Liver (tissue), 3 donors: ENCODE data around the gene TPGS1.

Source experiments
- HNF4A ChIP-seq, 2 donors: conservative IDR thresholded peaks; 2 replicates each; pipeline ENCODE4 v1.6.1; 2016; ENCODE audit warnings: antibody characterized with exemption in 2 of 2, mild to moderate bottlenecking in 2 of 2
- JUND ChIP-seq, 2 donors: IDR thresholded peaks; 2 replicates each; pipeline ENCODE4 v1.6.1; 2016; ENCODE audit warnings: antibody characterized with exemption in 2 of 2
- TF ChIP-seq, protein P1 (sequence below): IDR thresholded peaks from 2 replicates; pipeline ENCODE4 v1.6.1; 2016; ENCODE audit warnings: antibody characterized with exemption
- TF ChIP-seq, protein P2 (sequence below): IDR thresholded peaks from 2 replicates; pipeline ENCODE4 v1.6.1; 2016; ENCODE audit warnings: antibody characterized with exemption
- TF ChIP-seq, protein P3 (sequence below): fragments of 150-350 bp; IDR thresholded peaks from 2 replicates; pipeline ENCODE4 v1.5.1; 2017; ENCODE audit warnings: improper control_type of control experiment, low read depth, low read length; ENCODE audit not compliant: missing input control
- TF ChIP-seq, protein P4 (sequence below): IDR thresholded peaks from 2 replicates; pipeline ENCODE4 v1.6.1; 2016; ENCODE audit warnings: antibody characterized with exemption, mild to moderate bottlenecking
- donor health status: healthy.
- donor health status: healthy.

DNA sequence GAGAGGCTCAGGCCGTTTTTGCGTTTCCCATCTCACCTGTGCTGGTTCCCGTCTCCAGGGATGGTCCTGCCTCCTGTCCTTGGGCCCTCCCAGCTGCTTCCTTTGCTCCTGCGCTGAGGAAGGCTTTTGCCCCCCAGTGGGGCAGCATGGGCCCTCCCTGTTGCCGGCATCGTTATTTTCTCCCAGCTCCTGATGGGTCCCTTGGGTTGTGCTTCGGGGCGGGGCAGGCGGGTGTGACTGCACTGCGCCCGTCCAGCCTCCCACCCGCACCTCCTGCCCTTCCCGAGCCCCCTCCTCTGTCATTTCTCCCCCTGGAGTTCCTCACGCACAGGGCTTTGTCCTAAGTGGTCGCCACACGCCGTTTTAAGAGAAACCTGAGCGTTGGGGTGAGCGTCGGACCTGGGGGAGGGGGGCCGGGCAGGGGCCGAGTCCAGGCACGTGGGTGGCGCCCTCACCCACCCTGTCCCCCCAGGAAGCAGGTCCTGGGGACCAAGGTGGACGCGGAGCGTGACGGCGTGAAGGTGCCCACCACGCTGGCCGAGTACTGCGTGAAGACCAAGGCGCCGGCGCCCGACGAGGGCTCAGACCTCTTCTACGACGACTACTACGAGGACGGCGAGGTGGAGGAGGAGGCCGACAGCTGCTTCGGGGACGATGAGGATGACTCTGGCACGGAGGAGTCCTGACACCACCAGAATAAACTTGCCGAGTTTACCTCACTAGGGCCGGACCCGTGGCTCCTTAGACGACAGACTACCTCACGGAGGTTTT, 33.8 kb downstream of the TPGS1 start:
- TF ChIP-seq, protein P1, sequence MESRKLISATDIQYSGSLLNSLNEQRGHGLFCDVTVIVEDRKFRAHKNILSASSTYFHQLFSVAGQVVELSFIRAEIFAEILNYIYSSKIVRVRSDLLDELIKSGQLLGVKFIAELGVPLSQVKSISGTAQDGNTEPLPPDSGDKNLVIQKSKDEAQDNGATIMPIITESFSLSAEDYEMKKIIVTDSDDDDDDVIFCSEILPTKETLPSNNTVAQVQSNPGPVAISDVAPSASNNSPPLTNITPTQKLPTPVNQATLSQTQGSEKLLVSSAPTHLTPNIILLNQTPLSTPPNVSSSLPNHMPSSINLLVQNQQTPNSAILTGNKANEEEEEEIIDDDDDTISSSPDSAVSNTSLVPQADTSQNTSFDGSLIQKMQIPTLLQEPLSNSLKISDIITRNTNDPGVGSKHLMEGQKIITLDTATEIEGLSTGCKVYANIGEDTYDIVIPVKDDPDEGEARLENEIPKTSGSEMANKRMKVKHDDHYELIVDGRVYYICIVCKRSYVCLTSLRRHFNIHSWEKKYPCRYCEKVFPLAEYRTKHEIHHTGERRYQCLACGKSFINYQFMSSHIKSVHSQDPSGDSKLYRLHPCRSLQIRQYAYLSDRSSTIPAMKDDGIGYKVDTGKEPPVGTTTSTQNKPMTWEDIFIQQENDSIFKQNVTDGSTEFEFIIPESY = no peak
- TF ChIP-seq, protein P2, sequence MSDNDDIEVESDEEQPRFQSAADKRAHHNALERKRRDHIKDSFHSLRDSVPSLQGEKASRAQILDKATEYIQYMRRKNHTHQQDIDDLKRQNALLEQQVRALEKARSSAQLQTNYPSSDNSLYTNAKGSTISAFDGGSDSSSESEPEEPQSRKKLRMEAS = no peak
- no peak for TF ChIP-seq JUND (IDR thresholded peaks at IDR 0.05)
- TF ChIP-seq, protein P3, sequence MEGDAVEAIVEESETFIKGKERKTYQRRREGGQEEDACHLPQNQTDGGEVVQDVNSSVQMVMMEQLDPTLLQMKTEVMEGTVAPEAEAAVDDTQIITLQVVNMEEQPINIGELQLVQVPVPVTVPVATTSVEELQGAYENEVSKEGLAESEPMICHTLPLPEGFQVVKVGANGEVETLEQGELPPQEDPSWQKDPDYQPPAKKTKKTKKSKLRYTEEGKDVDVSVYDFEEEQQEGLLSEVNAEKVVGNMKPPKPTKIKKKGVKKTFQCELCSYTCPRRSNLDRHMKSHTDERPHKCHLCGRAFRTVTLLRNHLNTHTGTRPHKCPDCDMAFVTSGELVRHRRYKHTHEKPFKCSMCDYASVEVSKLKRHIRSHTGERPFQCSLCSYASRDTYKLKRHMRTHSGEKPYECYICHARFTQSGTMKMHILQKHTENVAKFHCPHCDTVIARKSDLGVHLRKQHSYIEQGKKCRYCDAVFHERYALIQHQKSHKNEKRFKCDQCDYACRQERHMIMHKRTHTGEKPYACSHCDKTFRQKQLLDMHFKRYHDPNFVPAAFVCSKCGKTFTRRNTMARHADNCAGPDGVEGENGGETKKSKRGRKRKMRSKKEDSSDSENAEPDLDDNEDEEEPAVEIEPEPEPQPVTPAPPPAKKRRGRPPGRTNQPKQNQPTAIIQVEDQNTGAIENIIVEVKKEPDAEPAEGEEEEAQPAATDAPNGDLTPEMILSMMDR = no peak
- TF ChIP-seq, protein P4, sequence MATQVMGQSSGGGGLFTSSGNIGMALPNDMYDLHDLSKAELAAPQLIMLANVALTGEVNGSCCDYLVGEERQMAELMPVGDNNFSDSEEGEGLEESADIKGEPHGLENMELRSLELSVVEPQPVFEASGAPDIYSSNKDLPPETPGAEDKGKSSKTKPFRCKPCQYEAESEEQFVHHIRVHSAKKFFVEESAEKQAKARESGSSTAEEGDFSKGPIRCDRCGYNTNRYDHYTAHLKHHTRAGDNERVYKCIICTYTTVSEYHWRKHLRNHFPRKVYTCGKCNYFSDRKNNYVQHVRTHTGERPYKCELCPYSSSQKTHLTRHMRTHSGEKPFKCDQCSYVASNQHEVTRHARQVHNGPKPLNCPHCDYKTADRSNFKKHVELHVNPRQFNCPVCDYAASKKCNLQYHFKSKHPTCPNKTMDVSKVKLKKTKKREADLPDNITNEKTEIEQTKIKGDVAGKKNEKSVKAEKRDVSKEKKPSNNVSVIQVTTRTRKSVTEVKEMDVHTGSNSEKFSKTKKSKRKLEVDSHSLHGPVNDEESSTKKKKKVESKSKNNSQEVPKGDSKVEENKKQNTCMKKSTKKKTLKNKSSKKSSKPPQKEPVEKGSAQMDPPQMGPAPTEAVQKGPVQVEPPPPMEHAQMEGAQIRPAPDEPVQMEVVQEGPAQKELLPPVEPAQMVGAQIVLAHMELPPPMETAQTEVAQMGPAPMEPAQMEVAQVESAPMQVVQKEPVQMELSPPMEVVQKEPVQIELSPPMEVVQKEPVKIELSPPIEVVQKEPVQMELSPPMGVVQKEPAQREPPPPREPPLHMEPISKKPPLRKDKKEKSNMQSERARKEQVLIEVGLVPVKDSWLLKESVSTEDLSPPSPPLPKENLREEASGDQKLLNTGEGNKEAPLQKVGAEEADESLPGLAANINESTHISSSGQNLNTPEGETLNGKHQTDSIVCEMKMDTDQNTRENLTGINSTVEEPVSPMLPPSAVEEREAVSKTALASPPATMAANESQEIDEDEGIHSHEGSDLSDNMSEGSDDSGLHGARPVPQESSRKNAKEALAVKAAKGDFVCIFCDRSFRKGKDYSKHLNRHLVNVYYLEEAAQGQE = no peak
- no peak for TF ChIP-seq HNF4A (conservative IDR thresholded peaks at IDR 0.05)
